ENCODE data around the gene MGME1.

The MGME1 gene

GRCh38 chr20:17961587-17961940, 7.3 kb upstream of the MGME1 start:
- no peak for DNase-seq

DNA sequence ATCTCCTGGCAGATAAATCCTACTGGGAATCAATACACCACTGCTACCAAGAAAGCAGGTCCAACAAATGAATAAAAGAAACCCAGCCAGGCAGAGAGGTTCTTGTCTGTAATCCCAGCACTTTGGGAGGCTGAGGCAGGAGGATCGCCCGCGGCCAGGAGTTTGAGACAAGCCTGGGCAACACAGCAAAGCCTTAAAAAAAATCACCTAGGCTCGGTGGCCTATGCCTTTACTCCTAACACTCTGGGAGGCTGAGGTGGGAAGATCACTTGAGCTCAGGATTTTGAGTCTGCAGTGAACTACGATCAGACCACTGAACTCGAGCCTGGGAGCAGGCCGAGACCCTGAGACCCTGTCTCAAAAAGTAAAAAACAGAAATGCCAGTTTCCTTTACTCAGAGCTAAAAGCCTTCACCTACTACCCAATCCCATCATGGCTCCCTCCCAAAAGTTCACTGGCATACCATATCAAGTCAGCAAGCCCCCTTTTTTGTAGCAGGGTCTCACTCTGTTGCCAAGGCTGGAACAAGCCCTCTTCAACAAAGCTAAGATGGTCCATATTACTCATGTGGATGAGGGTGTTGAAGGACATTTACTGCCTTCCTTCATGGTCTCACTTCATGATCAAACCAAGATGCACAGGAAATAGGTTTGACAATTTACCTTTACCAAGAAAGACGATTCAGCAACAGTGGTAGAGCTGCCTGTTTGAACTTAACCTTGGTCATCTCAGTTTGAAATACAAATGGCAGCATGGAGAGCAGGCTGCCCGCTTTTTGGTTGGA, 5.5 kb upstream of the MGME1 start:
- no peak for DNase-seq

DNA sequence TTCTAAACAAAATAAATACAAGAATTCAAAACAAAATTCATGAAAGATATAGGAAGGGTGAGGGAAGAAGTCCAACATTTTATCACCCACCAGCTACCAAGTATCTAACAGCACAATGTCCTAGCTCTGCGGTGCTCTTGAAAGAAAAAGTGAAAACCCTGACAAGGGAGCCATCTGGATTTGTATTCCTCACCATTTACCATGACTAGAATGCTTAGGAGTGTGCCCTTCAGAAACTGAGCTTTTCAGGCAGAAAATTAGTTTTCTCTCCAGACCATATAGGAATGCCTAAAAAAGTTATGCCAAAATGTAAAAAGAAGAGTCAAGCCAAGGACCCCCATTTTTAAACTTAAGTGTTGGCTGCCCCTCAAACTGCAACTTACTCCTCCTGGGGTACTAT, 4.7 kb upstream of the MGME1 start:
- DNase-seq: no peak

DNA sequence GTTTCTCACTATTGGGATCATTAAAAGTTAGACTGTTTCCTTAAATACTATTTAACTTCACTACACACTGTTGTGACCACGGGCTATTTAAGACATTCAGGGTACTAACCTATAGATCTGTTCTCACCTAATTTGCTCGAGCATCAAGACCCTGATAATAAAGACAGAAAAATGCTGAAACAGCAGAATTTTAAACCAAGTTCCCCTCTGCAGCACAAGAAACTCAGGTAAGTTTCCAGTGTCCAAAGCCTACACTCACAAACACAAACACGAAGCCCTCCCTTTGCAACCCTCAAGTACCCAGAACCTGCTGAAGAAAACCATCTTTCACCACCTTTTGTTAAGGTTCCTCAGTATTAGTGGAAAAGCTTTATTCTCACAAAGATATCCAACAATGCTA, 4.2 kb upstream of the MGME1 start:
- no peak for DNase-seq

- no peak for DNase-seq
Observed at GRCh38 chr20:17965042-17965697, 3.6 kb upstream of the MGME1 start.

GRCh38 chr20:17966432-17967310, 2.1 kb upstream of the MGME1 start:
- DNase-seq: no peak

GRCh38 chr20:17967521-17968365, 1.1 kb upstream of the MGME1 start:
- DNase-seq: no peak

- peak; percentile 10 to 13 for DNase-seq
Observed at GRCh38 chr20:17969278-17969883, 563 bp downstream of the MGME1 start.

GRCh38 chr20:17969884-17970409, 1.1 kb downstream of the MGME1 start:
- no peak for DNase-seq

- no peak for DNase-seq
Observed at GRCh38 chr20:17971300-17972013, 2.6 kb downstream of the MGME1 start.

GRCh38 chr20:17972121-17972520, 3.3 kb downstream of the MGME1 start:
- no peak for DNase-seq

GRCh38 chr20:17976305-17976704, 7.5 kb downstream of the MGME1 start:
- no peak for DNase-seq

- DNase-seq: no peak
Observed at GRCh38 chr20:17985388-17986018, 16.7 kb downstream of the MGME1 start.

- DNase-seq: no peak
Observed at GRCh38 chr20:17987988-17988387, 19.2 kb downstream of the MGME1 start.

GRCh38 chr20:17990278-17990972, 21.6 kb downstream of the MGME1 start:
- no peak for DNase-seq

DNA sequence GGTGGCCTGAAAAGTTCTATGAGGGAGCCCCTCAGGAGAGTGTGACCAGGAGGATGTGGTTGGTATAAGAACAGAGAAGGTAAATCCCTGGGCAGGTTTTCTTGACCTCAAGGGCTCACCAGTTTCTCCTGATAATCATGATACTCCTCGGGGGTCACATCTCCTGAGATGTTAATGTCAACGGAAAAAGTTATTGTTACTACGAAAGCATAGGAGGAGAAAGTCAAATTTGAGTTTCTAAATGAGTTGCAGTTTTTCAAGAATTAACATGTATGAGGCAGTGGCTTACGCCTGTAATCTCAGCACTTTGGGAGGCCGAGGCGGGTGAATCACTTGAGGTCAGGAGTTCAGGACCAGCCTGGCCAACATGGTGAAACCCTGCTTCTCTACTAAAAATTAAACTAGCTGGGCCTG, 23.4 kb downstream of the MGME1 start:
- DNase-seq: no peak

DNA sequence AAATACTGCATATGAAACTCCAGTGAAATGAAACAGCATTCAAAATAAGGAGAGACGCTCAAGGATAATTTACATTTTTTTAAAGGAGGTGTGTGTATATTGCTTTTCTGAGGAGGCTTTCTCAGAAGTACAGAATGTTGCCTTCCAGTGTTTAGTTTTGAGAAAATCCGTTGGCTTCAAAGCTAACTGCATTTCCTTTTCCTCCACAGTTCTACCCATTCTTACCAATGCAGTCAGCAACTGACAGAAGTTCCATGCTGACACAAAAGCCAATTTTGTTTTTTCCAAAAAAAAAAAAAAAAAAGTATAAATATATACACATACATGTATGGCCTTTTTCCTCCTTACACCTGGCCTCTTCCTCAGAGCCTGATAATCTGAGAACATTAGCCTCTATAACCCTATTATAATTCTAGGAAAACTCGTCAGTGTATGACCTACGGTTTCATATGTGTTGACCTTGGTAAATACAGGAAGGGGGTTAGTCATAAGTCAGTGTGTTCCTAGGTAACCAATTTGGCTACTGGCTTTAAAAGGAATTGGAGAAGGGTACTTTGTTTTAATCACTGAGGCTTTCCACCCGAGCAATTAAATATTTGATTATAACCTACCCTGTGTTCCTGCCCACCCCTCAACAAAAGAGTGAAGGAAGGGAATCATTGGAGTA, 24.2 kb downstream of the MGME1 start:
- no peak for DNase-seq

DNA sequence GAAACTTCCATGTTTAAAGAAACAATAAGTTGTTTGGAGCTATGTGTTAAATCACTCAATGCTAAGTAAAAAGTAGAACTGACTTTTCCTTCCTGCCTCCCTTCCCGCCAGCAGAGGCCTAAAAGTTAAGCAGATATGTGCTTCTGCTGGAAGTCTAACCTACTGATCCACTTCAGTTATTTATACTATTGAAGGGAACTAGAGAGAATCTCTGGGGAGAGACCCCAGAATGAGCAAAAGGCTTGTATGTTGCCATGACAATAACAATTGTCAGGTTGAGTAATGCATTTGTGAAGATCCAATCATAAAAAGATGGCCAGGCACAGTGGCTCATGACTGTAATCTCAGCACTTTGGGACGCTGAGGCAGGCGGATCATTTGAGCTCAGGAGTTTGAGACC, 24.7 kb downstream of the MGME1 start:
- no peak for DNase-seq

GRCh38 chr20:17995967-17996819, 27.4 kb downstream of the MGME1 start:
- peak; percentile 6 to 19 for DNase-seq
